SHP77 treated with DMSO at 0.1 percent for 48 hours (cell line): Measurements from ENCODE around the gene TFDP1.
"Not testable (repeated sequence)": the region's sequence is repeated elsewhere in the genome, so short reads cannot be mapped to it uniquely, and the experiment has no call there.

ENCODE experiments used
- DNase-seq: peaks from one replicate; lab custom pipeline; 2025; lab: John Stamatoyannopoulos, UW

Gene TFDP1

DNA sequence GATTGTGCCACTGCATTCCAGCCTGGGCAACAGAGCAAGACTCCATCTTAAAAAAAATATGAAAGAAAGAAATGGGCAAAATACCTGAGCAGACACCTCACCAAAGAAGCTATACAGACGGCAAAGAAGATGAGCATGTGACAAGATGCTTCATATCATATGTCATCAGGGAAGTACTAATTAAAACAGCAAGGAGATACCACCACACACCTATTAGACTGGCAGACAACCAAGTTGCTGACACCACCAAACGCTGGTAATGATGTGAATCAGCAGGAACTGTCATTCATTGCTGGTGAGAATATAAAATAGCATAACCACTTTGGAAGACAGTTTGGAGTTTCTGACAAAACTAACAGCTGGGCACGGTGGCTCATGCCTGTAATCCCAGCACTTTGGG, 11.5 kb upstream of the TFDP1 start:
- DNase-seq = no peak

DNA sequence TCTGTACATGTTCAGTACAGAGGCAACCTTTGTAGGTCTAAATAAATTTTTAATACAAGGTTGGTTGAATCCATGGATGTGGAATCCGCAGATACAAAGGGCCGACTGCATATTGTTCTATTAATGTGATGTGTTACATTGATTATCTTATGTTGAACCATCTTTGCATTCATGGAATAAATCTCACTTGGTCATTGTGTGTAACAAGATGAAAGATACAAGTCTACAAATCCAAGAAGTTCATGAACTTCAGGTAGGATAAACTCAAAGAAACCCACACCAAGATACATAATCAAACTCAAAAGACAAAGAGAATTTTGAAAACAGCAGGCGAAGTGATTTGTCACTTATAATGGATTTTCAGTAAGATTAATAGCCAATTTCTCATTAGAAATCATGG, 8.0 kb upstream of the TFDP1 start:
- DNase-seq = no peak

DNA sequence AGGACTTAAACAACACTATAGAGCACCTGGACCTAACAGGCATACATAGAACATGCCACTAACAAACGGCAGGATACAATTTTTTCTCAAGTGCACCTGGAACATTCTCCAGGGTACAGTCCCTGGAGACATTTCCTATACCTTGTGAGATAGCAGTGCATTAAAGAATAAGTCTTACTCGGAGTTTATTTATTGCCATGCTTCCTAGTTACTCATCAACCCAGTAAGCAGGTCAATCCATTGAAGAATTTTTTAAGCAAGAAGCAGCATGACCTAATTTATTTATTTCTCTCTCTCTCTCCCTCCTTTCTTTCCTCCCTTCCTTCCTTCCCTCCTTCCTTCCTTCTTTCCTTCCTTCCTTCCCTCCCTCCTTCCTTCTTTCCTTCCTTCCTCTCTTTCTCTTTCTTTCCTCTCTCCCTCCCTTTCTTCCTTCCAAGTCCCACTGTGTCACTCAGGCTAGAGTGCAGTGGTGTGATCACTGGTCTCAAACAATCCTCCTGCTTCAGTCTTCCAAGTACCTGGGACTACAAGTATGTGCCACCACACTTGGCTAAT, 6.6 kb upstream of the TFDP1 start:
- no peak for DNase-seq

DNA sequence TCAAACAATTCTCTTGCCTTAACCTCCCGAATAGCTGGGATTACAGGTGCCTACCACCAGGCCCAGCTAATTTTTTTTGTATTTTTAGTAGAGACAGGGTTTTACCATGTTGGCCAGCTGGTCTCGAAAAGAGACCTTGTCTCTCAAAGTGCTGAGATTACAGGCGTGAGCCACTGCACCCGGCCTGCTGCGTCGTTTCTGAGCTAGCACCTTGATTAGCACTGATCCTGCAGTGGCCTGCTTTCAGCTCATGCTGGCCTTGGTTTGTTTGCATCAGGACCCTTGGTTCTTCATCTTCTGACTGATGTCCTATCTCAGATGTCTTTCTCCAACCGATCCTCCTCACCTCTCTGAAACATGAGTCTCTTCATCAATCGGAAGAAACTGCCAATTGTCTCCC, 4.9 kb upstream of the TFDP1 start:
- DNase-seq = no peak

DNA sequence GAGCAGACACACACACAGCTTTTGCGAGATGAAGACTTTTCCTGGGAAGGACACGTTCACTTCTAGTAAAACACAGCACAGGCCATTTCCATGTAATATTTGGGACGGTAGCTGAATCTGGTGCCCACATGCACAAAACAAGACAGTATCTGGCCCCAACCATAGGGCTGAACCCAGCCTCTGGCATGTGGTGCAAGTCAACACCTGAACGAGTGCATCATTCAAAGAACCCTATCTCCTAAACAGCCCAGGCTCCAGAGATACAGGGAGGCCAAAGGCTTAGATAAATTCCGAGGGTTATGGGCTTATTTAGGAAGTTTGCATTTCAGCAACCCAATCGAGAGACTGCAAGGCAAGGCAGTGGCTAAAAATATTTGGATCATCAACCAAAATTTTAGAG, 2.7 kb upstream of the TFDP1 start:
- DNase-seq = no peak

DNA sequence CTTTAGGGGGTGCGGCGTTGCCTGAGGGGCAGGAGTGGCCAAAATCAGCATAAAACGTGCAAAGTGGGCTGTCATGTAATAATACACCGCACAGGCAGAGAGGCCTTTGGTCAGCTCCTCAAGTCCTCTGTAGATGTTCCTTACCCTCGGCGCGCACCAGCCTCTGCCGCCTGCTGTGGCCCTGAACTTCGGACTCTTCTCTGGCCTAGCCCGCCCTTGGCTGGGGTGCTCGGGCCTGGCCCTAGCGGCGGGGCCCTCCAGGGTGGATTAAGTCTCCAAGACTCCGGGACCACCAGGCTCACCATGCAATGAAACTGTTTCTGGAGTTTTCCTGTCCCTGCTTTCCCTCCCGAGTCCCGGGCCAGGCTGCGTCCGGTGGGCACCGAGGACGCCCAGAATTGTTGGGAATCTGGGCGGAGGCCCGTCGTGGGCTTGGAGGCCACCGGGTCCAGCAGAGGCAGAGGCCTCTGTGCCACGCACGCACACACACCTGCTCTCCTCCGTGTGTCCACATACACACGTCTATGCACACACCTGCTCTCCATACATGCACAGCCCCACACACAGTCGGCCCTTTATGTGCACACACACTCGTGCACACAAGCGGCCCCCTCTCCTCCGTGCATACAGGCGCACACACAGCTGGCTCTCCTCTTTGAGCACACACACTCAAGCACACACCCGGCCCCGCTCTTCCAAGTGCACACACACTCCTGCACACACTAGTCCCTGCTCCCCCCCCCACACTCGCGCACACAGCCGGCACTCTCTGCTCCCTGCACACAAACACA, 1.5 kb upstream of the TFDP1 start:
- DNase-seq = no peak

DNA sequence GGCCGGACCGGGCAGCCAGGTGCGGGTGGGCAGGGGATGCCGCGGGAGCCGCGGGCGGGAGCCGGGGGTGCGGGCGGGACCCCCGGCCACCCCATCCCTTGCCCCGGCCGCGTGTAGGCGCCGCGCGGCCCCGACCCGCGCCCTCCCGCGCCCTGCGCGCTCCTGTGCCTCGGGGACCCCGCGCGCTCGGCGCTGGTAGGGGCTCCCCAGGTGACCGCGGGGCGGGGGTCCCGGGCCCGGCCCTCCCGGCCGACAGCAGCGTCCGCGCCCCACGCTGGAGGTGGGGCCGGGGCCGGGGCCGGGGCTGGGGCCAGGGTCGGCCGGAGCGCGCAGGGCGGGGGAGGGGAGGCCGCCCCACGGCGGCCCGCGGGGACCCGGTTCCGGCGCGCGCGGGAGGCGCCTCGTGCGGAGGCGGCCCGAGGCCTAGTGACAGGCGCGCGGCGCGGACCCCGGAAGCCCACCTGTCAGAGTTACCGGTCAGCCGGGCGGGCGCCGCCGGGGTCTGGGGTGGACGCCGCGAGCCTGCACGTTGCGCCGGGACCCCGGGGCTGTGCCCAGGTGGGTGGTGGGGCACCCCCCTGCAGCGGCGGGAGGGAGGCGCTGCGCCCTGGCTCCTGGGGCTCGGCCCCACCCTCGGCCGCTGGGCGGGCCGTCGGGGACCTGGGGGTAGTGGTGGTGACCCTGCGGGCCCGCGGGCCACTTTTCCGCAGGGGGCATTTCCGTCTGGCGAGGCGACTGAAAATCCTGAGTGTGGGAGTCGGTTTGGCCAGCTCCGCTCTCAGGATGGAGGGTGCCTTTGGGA, 518 bp downstream of the TFDP1 start:
- DNase-seq = no peak

DNA sequence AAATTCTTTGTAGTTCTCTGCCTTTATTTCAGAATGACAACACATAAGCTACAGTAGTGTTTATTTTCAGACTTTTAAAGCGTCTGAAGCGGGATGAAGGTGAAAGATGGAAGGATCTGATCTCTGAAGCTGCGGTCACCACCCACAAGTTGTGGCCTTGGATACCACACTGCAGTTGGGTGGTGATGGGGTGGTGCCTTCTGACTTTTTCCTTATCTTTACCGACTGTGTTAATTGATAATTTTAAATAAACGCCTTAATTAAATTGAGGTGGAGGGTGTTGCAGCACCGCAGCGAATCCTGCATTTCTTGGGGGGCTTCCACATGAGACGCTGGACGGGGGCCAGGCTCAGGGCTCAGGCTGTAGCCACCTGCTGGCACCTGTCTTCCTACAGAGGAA, 1.3 kb downstream of the TFDP1 start:
- no peak for DNase-seq

DNA sequence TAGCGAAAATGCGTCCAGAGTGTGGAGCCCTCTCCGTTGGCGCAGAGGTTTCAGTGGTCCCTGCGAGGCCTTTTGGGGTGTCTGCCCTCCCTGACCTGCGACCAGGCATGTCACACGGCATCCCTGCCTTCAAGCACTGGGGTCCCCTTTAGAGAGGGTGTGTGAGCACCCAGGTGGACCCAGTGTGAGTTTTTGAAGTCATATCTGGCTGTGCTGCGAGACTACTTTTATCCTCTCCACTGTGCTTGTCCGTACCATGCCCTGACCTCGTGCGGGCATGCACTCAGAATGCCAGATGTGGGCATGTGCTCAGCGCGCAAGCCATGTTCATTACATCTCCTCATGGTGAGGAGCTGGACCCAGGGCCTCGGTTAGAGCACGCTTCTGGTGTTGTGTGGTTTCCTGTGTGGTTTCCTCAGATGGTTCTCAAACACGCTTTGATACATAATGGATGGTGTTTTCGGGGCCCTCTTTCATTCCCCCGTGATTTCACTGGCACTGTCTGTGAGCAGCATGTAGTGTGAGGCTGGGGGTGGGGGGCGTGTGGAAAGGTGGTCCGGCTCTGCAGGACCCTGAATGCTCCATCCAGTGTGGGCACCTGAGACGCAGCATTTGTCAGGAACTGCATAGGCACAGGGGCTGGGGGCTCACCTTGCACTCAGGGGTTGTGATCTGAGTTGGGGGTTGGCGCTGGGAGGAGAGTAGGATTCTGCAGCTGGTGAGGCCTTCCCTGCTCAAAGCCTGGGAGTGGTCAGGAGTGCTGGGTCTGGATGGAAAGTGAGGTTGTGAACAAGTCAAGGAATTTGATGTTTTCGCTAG, 2.3 kb downstream of the TFDP1 start:
- DNase-seq = no peak

DNA sequence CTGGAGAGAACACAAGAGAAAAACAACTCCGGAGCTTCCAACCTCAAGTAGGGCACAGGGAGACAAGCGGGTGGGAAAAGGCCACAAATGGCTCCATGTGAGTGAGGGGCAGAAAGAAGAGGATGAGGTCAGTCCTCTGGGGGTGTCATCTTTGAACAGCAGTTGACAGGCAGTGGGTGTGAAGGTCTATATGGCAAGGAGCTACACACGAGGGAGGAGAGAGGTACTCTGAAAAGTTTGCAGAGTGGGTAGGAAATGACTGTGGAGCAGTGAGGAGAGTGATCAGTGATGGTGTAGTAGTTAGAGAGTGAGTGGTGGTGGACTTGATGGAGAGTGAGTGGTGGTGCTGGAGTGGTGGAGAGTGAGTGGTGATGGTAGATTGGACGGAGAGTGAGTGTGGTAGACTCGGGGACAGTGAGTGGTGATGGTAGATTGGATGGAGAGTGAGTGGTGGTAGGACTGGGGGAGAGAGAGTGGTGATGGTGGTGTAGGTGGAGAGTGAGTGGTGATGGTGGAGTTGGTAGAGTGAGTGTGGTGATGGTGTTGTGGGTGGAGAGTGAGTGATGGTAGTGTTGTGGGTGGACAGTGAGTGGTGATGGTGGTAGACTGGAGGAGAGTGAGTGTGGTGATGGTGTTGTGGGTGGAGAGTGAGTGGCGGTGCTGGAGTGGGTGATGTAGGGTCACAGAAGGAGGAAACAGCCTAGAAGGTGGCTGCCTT, 4.0 kb downstream of the TFDP1 start:
- DNase-seq = no peak

DNA sequence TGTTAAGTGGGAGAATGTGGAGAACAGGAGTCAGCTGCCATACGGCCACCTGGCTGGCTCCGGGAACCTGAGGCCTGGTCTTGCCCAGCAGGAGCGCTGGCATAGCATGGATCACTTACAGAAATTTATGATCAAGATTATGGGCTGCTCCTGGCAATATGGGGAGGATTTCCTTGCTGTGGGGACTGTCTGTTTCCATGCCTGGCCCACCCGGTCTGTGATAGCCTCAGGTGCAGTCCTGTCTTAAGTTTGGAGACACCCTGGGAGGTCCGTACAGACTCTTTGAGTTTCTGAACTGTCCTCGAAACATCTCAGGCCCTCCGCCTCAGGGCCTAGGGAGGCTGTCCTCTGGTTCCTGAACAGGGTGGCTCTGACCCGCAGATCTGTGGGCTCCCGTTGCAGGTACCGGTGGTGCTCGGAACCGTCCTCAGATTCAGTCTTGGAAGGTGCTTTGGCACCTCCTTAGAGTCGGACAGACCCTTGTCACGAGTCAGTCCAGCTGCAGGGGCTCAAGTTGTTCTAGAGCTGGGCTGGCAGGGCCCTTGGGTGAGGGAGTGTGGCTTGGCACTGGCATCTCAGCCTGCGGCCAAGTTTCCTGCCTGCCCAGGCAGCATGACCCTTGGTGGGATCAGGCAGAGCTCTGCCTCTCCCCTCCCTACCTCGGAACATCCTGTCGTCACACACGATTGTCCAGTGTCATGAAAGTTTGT, 4.9 kb downstream of the TFDP1 start:
- DNase-seq = no peak

DNA sequence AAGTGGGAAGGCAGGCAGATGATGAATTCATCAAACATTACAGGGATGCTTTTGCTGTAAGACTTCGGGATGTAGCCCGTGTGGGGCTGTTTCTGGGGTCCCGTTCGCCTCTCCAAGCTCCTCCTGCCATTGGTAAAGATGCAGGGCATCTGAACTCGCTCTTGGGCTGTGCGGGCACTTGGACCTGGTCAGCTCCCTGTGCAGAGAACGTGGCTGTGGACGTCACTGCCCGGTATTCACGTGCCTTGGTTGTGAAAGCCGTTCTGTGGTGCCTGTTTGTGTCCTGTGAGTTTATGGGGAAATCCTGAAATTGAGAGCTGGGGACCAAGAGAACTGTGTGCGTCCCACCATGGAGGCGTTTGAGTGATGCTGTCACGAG, 5.4 kb downstream of the TFDP1 start:
- no peak for DNase-seq

DNA sequence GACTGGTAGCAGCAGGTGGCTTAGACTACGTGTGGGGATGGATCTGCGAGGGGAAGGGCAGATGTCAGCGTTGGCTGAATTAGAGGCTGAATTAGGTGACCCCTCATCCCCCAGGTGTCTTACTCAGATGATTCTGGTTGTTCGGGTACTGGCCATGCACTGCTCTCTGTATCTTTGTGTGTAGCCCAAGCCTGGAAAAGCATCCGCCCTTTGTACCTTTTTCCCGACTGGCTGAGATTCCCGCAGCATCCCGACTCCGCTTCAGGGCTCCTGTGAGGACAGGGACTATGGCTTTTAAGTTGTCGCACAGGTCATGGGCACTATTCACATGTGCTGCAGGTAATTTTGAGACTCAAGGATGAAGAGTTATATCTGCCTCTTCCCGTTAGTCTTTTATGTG, 7.2 kb downstream of the TFDP1 start:
- no peak for DNase-seq

DNA sequence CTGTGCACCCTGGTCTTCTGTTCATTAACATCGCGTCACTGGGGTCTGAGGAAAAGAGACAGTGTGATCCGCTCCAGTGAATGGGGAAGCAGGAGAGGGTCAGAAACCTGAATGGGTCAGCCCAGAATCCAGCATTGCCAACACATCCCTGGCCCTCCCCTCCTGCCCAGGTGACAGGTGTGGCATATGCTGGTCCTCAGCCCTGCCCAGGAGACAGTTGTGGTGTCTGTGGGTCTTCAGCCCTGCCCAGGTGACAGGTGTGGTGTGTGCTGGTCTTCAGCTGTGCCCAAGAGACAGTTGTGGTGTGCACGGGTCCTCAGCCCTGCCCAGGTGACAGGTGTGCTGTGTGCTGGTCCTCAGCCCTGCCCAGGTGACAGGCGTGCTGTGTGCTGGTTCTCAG, 8.0 kb downstream of the TFDP1 start:
- no peak for DNase-seq

DNA sequence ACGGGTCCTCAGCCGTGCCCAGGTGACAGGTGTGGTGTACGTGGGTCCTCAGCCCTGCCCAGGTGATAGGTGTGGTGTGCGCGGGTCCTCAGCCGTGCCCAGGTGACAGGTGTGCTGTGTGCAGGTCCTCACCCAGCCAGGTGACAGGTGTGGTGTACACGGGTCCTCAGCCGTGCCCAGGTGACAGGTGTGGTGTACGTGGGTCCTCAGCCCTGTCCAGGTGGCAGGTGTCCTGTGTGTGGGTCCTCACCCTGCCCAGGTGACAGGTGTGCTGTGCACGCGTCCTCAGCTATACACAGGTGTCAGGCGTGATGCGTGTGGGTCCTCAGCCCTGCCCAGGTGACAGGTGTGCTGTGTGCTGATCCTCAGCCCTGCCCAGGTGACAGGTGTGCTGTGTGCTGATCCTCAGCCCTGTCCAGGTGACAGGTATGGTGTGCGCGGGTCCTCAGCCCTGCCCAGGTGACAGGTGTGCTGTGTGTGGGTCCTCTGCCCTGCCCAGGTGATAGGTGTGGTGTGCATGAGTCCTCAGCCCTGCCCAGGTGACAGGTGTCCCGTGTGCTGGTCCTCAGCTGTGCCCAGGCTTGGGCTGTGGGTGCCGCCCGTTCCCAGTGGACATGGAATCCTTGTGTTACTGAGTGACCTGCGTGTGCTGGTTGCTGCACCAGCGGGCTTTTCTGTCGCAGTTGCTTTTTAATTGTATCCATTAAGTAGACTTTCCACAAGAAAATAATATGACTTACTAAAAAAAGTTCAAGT, 9.7 kb downstream of the TFDP1 start:
- DNase-seq = not testable (repeated sequence)

DNA sequence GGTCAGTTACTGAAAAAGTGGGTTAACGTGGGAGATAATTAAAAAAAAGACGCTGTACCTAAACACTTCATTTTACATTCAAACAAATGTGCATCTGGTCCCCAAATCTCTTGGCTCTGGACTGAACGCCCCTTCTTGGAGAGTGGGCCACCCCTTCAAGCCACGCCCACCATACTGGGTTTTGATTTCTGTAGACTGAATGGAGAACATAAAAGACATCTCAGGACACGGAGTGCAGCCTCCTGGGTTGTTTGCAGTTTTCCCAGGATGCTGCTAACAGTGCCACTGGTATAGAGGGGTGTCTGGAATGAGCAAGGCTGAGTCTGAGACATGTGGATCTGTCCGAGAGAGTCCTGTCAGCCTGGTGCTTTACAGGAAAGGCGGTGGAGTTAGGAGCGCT, 10.6 kb downstream of the TFDP1 start:
- no peak for DNase-seq

DNA sequence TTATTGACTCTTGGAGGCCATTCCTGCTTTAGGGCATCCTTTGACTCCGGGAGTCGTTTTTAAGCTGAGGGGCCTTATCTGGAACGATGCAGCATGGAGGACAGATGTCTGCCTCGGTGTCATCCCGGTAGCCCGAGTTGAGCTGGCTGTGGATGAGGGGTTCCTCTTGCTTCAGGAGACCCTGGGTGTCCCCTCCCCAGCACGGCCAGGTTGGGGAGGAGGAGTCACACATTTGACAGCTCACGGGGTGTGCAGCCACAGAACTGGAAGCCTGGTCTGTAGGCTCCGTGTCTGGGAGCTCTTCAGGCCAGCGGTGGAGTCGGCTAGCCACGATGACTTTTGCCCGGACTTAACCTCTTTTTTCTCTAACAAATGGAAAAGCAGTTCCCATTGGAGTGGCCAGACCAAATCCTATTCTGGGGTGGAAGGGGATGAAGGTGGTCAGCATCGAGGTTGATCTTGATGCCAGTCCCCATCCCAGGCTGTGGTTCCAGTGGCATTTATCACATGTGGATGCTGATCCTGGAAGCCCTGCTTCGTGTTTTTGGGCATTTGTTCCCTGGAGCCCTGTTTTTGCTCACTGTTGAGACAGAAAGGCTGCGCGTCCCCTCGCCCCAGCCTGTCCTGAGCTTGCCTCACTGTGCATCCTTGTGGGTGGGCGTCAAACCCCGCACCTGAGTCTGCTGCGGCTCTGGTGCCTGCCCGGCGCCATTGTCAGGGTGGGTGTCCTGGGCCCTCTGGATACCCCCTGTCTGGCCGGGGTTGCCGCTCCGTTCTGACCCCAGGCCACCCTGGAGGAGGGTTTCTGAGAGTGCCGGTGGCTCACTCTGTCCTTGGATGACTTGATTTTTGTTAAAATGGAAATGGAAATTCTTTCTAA, 12.0 kb downstream of the TFDP1 start:
- no peak for DNase-seq

DNA sequence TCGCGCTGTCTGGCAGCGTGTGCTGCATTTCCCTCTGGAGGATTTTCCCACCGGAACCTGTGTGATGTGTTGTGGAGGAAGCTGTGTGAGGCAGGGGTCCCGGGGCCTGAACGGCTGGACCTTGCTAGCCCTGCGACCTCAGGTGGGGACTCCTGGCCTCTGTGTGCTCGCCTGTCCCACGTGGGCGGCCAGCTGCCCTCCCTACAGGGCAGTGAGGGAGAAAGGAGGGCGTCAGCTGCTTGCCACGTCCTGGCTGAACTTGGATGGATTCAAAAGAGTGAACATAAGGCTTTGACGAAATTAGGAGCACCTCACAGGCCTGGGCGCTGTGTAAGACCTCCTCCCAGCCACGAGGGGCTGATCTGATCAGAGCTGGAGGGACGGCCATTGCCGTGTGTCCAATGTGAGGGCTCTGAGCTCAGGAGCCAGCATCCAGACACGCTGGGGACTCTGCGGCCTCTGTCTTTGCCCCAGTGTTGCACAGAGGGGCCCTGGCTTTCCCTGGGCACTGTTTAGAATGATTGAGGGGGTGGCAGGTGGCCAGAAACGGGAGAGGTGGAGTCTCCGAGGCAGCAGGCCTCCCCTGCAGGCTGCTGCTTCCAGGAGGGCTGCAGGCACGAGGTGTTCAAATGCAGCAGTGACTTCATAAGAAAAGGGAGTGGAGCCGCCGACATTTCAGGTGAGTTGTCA, 13.0 kb downstream of the TFDP1 start:
- no peak for DNase-seq

DNA sequence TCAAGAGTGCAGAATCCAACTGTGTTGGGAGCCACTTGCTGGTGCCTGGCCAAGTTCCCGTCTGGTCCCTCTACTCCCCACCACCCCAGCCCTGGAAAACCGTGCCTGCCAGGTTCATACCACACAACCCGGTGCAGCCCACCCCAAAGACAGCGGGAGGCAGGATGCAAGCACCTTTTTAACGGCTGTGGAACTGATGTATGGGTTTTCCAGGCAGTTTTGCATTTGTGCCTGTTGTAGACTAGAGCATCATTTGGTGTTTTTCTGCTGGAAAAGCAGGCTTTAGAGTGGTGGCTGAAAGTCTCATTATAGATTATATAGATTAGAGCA, 13.5 kb downstream of the TFDP1 start:
- no peak for DNase-seq
